SK-N-SH treated with all-trans-retinoic acid at 6 μM for 48 hours (cell line): ENCODE measurements around the gene SFMBT2.

Experiments used
- ATAC-seq: fragments of 200-7000 bp; cut with Tn5 transposase; 3 replicates; pipeline ENCODE4 v1.9.1; 2020; ENCODE audit warnings: mild to moderate bottlenecking, moderate library complexity
- ARNTL ChIP-seq: fragments of 450-650 bp; formaldehyde crosslinking; IDR thresholded peaks from 2 replicates; pipeline ENCODE4 v1.5.0; 2020; ENCODE audit warnings: low read depth, mild to moderate bottlenecking, moderate library complexity, borderline replicate concordance
- BACH2 ChIP-seq: fragments of 250-450 bp; sonication (Bioruptor Pico); IDR thresholded peaks from 2 replicates; pipeline ENCODE4 v1.9.0; 2021; ENCODE audit warnings: mild to moderate bottlenecking, borderline replicate concordance
- CSDC2 ChIP-seq: fragments of 250-450 bp; sonication (Bioruptor Pico); IDR thresholded peaks from 2 replicates; pipeline ENCODE4 v1.5.0; 2020; ENCODE audit warnings: mild to moderate bottlenecking, moderate library complexity
- ESRRG ChIP-seq: fragments of 250-450 bp; sonication (Bioruptor Pico); IDR thresholded peaks from 2 replicates; pipeline ENCODE4 v1.6.1; 2021; ENCODE audit warnings: mild to moderate bottlenecking
- ISL1 ChIP-seq: fragments of 250-450 bp; sonication (Bioruptor Pico); IDR thresholded peaks from 2 replicates; pipeline ENCODE4 v2.1.2; 2022; ENCODE audit warnings: mild to moderate bottlenecking, moderate library complexity
- OSR1 ChIP-seq: fragments of 250-450 bp; sonication (Bioruptor Pico); IDR thresholded peaks from 2 replicates; pipeline ENCODE4 v1.8.0; 2022; ENCODE audit warnings: moderate library complexity, mild to moderate bottlenecking, inconsistent platforms
- PPARA ChIP-seq: fragments of 250-450 bp; sonication (Bioruptor Pico); IDR thresholded peaks from 2 replicates; pipeline ENCODE4 v1.5.0; 2020; ENCODE audit warnings: mild to moderate bottlenecking, borderline replicate concordance
- RARB ChIP-seq: fragments of 250-450 bp; sonication (Bioruptor Pico); IDR thresholded peaks from 2 replicates; pipeline ENCODE4 v1.8.0; 2021; ENCODE audit warnings: mild to moderate bottlenecking, moderate library complexity
- SNAI2 ChIP-seq: fragments of 250-450 bp; sonication (Bioruptor Pico); IDR thresholded peaks from 2 replicates; pipeline ENCODE4 v1.5.0; 2020; ENCODE audit warnings: mild to moderate bottlenecking, moderate library complexity
- TCF4 ChIP-seq: fragments of 250-450 bp; sonication (Bioruptor Pico); IDR thresholded peaks from 2 replicates; pipeline ENCODE4 v1.8.0; 2021; ENCODE audit warnings: mild to moderate bottlenecking, moderate library complexity, borderline replicate concordance
- TOX ChIP-seq: fragments of 250-450 bp; sonication (Bioruptor Pico); IDR thresholded peaks from 2 replicates; pipeline ENCODE4 v1.8.0; 2021; ENCODE audit warnings: mild to moderate bottlenecking, moderate library complexity, borderline replicate concordance
- TSHZ2 ChIP-seq: fragments of 250-450 bp; sonication (Bioruptor Pico); IDR thresholded peaks from 2 replicates; pipeline ENCODE4 v1.5.0; 2020; ENCODE audit warnings: mild to moderate bottlenecking, moderate library complexity
- ZC3H10 ChIP-seq: fragments of 250-450 bp; sonication (Bioruptor Pico); IDR thresholded peaks from 2 replicates; pipeline ENCODE4 v1.5.1; 2021; ENCODE audit warnings: mild to moderate bottlenecking, moderate library complexity
- ZFP3 ChIP-seq: fragments of 250-450 bp; sonication (Bioruptor Pico); IDR thresholded peaks from 2 replicates; pipeline ENCODE4 v1.5.0; 2020; ENCODE audit warnings: mild to moderate bottlenecking, moderate library complexity
- ZFP30 ChIP-seq: fragments of 450-650 bp; formaldehyde crosslinking; IDR thresholded peaks from 2 replicates; pipeline ENCODE4 v1.5.0; 2022; ENCODE audit warnings: mild to moderate bottlenecking, moderate library complexity
- ZNF565 ChIP-seq: fragments of 450-650 bp; formaldehyde crosslinking; conservative IDR thresholded peaks from 2 replicates; pipeline ENCODE4 v1.5.0; 2020; ENCODE audit warnings: low read depth, mild to moderate bottlenecking, moderate library complexity
- ZNF70 ChIP-seq: fragments of 450-650 bp; formaldehyde crosslinking; IDR thresholded peaks from 2 replicates; pipeline ENCODE4 v1.5.0; 2020; ENCODE audit warnings: mild to moderate bottlenecking, moderate library complexity
- ZNF8 ChIP-seq: fragments of 450-650 bp; formaldehyde crosslinking; IDR thresholded peaks from 2 replicates; pipeline ENCODE4 v1.5.0; 2020; ENCODE audit warnings: mild to moderate bottlenecking, moderate library complexity
- TF ChIP-seq, protein P1 (sequence below): fragments of 250-450 bp; sonication (Bioruptor Pico); IDR thresholded peaks from 2 replicates; pipeline ENCODE4 v1.8.0; 2021; ENCODE audit warnings: low read depth, mild to moderate bottlenecking, moderate library complexity, borderline replicate concordance
- TF ChIP-seq, protein P2 (sequence below): fragments of 250-450 bp; sonication (Bioruptor Pico); IDR thresholded peaks from 2 replicates; pipeline ENCODE4 v1.8.0; 2020; ENCODE audit warnings: mild to moderate bottlenecking, moderate library complexity, borderline replicate concordance
- TF ChIP-seq, protein P3 (sequence below): fragments of 250-450 bp; sonication (Bioruptor Pico); IDR thresholded peaks from 2 replicates; pipeline ENCODE4 v1.5.1; 2021; ENCODE audit warnings: mild to moderate bottlenecking, moderate library complexity
- TF ChIP-seq, protein P4 (sequence below): fragments of 250-450 bp; sonication (Bioruptor Pico); IDR thresholded peaks from 2 replicates; pipeline ENCODE4 v1.5.1; 2020; ENCODE audit warnings: low read depth, mild to moderate bottlenecking, moderate library complexity

The SFMBT2 gene

DNA sequence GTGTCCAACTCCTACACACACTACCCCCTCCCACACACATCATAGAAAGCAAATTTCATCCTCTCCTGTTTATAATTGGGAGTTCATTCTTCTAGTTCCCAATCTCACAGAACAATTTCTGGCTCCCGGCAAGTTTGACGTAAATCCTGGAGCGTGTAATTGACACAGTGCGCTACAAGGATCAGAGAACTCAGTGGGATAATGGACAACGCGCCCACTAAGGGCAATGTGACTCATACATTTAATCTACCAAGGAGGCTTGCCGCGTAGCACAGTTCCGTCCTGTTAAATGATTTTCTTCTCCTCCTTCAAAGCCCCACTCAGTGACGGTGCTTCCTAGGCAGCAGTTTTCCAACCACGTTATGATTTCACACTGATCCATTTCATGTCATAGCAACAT lies 277.6 kb downstream of the SFMBT2 start:
- TF ChIP-seq SNAI2 (CRISPR knock-in tag) (no peak), ESRRG (no peak), CSDC2 (no peak), ZNF70 (CRISPR knock-in tag) (no peak), TCF4 (CRISPR knock-in tag) (no peak), ARNTL (CRISPR knock-in tag) (no peak), ZNF565 (CRISPR knock-in tag) (no peak), ISL1 (CRISPR knock-in tag) (no peak), ZFP3 (CRISPR knock-in tag) (no peak), RARB (CRISPR knock-in tag) (no peak), ZNF8 (CRISPR knock-in tag) (no peak), ZC3H10 (no peak), OSR1 (no peak), PPARA (no peak)
- TF ChIP-seq, protein P1, sequence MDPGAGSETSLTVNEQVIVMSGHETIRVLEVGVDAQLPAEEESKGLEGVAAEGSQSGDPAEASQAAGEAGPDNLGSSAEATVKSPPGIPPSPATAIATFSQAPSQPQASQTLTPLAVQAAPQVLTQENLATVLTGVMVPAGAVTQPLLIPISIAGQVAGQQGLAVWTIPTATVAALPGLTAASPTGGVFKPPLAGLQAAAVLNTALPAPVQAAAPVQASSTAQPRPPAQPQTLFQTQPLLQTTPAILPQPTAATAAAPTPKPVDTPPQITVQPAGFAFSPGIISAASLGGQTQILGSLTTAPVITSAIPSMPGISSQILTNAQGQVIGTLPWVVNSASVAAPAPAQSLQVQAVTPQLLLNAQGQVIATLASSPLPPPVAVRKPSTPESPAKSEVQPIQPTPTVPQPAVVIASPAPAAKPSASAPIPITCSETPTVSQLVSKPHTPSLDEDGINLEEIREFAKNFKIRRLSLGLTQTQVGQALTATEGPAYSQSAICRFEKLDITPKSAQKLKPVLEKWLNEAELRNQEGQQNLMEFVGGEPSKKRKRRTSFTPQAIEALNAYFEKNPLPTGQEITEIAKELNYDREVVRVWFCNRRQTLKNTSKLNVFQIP (CRISPR knock-in tag) = no peak
- TF ChIP-seq, protein P2, sequence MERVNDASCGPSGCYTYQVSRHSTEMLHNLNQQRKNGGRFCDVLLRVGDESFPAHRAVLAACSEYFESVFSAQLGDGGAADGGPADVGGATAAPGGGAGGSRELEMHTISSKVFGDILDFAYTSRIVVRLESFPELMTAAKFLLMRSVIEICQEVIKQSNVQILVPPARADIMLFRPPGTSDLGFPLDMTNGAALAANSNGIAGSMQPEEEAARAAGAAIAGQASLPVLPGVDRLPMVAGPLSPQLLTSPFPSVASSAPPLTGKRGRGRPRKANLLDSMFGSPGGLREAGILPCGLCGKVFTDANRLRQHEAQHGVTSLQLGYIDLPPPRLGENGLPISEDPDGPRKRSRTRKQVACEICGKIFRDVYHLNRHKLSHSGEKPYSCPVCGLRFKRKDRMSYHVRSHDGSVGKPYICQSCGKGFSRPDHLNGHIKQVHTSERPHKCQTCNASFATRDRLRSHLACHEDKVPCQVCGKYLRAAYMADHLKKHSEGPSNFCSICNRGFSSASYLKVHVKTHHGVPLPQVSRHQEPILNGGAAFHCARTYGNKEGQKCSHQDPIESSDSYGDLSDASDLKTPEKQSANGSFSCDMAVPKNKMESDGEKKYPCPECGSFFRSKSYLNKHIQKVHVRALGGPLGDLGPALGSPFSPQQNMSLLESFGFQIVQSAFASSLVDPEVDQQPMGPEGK (CRISPR knock-in tag) = no peak
- TF ChIP-seq, protein P3, sequence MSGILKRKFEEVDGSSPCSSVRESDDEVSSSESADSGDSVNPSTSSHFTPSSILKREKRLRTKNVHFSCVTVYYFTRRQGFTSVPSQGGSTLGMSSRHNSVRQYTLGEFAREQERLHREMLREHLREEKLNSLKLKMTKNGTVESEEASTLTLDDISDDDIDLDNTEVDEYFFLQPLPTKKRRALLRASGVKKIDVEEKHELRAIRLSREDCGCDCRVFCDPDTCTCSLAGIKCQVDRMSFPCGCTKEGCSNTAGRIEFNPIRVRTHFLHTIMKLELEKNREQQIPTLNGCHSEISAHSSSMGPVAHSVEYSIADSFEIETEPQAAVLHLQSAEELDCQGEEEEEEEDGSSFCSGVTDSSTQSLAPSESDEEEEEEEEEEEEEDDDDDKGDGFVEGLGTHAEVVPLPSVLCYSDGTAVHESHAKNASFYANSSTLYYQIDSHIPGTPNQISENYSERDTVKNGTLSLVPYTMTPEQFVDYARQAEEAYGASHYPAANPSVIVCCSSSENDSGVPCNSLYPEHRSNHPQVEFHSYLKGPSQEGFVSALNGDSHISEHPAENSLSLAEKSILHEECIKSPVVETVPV = no peak
- TF ChIP-seq, protein P4, sequence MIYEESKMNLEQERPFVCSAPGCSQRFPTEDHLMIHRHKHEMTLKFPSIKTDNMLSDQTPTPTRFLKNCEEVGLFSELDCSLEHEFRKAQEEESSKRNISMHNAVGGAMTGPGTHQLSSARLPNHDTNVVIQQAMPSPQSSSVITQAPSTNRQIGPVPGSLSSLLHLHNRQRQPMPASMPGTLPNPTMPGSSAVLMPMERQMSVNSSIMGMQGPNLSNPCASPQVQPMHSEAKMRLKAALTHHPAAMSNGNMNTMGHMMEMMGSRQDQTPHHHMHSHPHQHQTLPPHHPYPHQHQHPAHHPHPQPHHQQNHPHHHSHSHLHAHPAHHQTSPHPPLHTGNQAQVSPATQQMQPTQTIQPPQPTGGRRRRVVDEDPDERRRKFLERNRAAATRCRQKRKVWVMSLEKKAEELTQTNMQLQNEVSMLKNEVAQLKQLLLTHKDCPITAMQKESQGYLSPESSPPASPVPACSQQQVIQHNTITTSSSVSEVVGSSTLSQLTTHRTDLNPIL (CRISPR knock-in tag) = no peak
- no peak for ATAC-seq

GRCh38 chr10:7130191-7130911 lies 280.5 kb downstream of the SFMBT2 start:
- ATAC-seq = no peak
- TF ChIP-seq TOX (CRISPR knock-in tag) = no peak
- no peak for TF ChIP-seq PPARA
- TF ChIP-seq ZNF8 (CRISPR knock-in tag) = no peak
- no peak for TF ChIP-seq RARB (CRISPR knock-in tag)
- TF ChIP-seq, protein P4 (CRISPR knock-in tag) = no peak
- no peak for TF ChIP-seq OSR1
- TF ChIP-seq, protein P1 (CRISPR knock-in tag) = no peak
- TF ChIP-seq BACH2 (CRISPR knock-in tag) = no peak
- TF ChIP-seq CSDC2 = no peak
- TF ChIP-seq, protein P3 = no peak
- no peak for TF ChIP-seq SNAI2 (CRISPR knock-in tag)
- TF ChIP-seq ESRRG = no peak
- no peak for TF ChIP-seq TCF4 (CRISPR knock-in tag)
- no peak for TF ChIP-seq ARNTL (CRISPR knock-in tag)
- TF ChIP-seq TSHZ2 = no peak
- TF ChIP-seq ZFP30 (CRISPR knock-in tag) = no peak
